Heart left ventricle (tissue), 16 donors: Measurements from ENCODE around the gene ERVW-1. TPM values are rescaled to one million over a fixed set of nuclear protein-coding genes. Genes with fewer than 3 reads are reported as not detected.
"Not testable (repeated sequence)": the region's sequence is repeated elsewhere in the genome, so short reads cannot be mapped to it uniquely, and the experiment has no call there.

ENCODE experiments used
- ATAC-seq, 4 donors: fragments of 200-7000 bp; cut with Tn5 transposase; one replicate each; pipeline ENCODE4 v1.9.1; 2020 to 2022; ENCODE audit warnings: moderate library complexity in 4 of 4, mild to moderate bottlenecking in 3 of 4, moderate number of reproducible peaks in 1 of 4
- DNase-seq, 5 donors: peaks; one replicate each; pipeline ENCODE4 v3.0.0-alpha.2; 2020
- H3K27ac ChIP-seq, 12 donors: fragments of 200-600 bp; sonication (generic) in 4 of 12; one replicate each; pipeline versions ENCODE4 v1.5.0 to v1.8.0; 2016 to 2022; ENCODE audit warnings: mild to moderate bottlenecking in 2 of 12
- H3K27me3 ChIP-seq, 9 donors: fragments of 200-600 bp; sonication (generic) in 2 of 9; one replicate each; pipeline versions ENCODE4 v1.5.1 to v1.8.0; 2016 to 2022; ENCODE audit warnings: mild to moderate bottlenecking in 3 of 9
- H3K36me3 ChIP-seq, 9 donors: fragments of 200-600 bp; sonication (generic) in 2 of 9; one replicate each; pipeline versions ENCODE4 v1.5.0 to v1.8.0; 2018 to 2022; ENCODE audit warnings: mild to moderate bottlenecking in 2 of 9
- H3K4me1 ChIP-seq, 12 donors: fragments of 200-600 bp; sonication (generic) in 4 of 12; one replicate each; pipeline versions ENCODE4 v1.5.0 to v1.8.0; 2016 to 2022; ENCODE audit warnings: mild to moderate bottlenecking in 3 of 12
- H3K4me3 ChIP-seq, 12 donors: fragments of 200-600 bp; sonication (generic) in 4 of 12; one replicate each; pipeline versions ENCODE4 v1.5.0 to v1.8.0; 2017 to 2022; ENCODE audit warnings: mild to moderate bottlenecking in 9 of 12, moderate library complexity in 4 of 12
- H3K9me3 ChIP-seq, 12 donors: fragments of 200-600 bp; sonication (generic) in 4 of 12; one replicate each; pipeline versions ENCODE4 v1.5.0 to v1.8.0; 2016 to 2022; ENCODE audit warnings: mild to moderate bottlenecking in 1 of 12
- CTCF ChIP-seq, 12 donors: fragments of 200-600 bp; sonication (generic) in 4 of 12; IDR thresholded peaks; one replicate each; pipeline versions ENCODE4 v1.5.0 to v1.8.0; 2018 to 2022; ENCODE audit warnings: antibody characterized with exemption in 12 of 12, mild to moderate bottlenecking in 5 of 12
- POLR2A ChIP-seq, 2 donors: fragments of 450-650 bp; IDR thresholded peaks; one replicate each; pipeline ENCODE4 v1.6.1; 2017; ENCODE audit warnings: antibody characterized with exemption in 2 of 2, mild to moderate bottlenecking in 2 of 2, moderate library complexity in 2 of 2
- WGBS, 4 donors: extraction: QIAGEN DNeasy Blood & Tissue Kit in 2 of 4; methylation state at CpG; one replicate each; pipeline versions ENCODE4 v1.1.5 to v1.1.7; 2013 to 2018; 5-methylcytosine and 5-hydroxymethylcytosine counted together
- intact Hi-C, 10 donors: fragments of 100-400 bp; cut with DNase I; formaldehyde crosslinking; loops; one replicate each; pipeline versions ENCODE4 v1.11.1 to v1.14.2; 2022
- polyA plus RNA-seq, 2 donors: library from polyadenylated mRNA; stranded (reverse); fragments of 200-250 nt; gene quantifications; one replicate each; pipeline ENCODE4 v1.2.3, GENCODE V29; 2013
- total RNA-seq, 9 donors: library from RNA; depleted of rRNA in 2 of 9; stranded (reverse); fragments of >200 nt in 2 of 9; fragmentation: NEBNext Ultra II Directional in 3 of 9; extraction: Animal tissue kit (Norgen Biotek cat#: 25700) in 3 of 9; gene quantifications; one replicate each; pipeline versions ENCODE4 v1.1.0 to v1.2.4, GENCODE V29; 2016 to 2023
- donor health status: ischemic (EF 13 %, LVEDD 7.1; RV severe dilation, severe dysfunction).
- donor health status: healthy with polysubstance abuse.
- donor health status: DM: no; HTN: yes; CAD: no.
- donor health status: DM: no; HTN: no; CAD: no.
- donor health status: ischemic (EF 25% LVEDD 6.9; RV normal size, moderate dysfunction).
- donor health status: ischemic (EF 25% LVEDD 5.7; RV mildly dilated, moderate dysfunction).
- donor health status: healthy.
- donor health status: DM: yes; HTN: yes; CAD: no.
- donor health status: ischemic (EF 35%, LVEDD 5.7; RV mildly dilated, moderate dysfunction).
- donor health status: nonischemic (EF 11% LVEDD 7.7; RV severe dilation, severe dysfunction).
- donor health status: DM: yes; HTN: yes; CAD: no.
- donor health status: PGD.
- donor health status: ischemic (EF 29% LVEDD 5.4; RV normal size, mild dysfunction).
- donor health status: nonischemic (EF 23%, LVEDD 6.1; RV moderate dilation, normal function).

The ERVW-1 gene
- total and polyA plus RNA-seq, 11 donors: 0.15 to 0.27 TPM; not detected in 9

- intact Hi-C loops: no loop called here
- no peaks in the 10 kb centered on the region for H3K9me3 ChIP-seq
- TF ChIP-seq CTCF (IDR thresholded peaks at IDR 0.05): no peak
- no peaks in the 10 kb centered on the region for H3K27me3 ChIP-seq
- DNase-seq (no peak), ATAC-seq (no peak)
- H3K36me3 ChIP-seq: peaks cover 2 to 84% (median 74%) of the 10 kb centered on the region in 9 donors
- H3K4me3 ChIP-seq: no peak overlapping the region
- H3K4me1 ChIP-seq: peaks cover 0 to 8% (median 0%) of the 10 kb centered on the region in 12 donors
- no peak overlapping the region for H3K27ac ChIP-seq
Observed at GRCh38 chr7:92487804-92488203, 10.1 kb upstream of the ERVW-1 start.

GRCh38 chr7:92485974-92486373 lies 8.2 kb upstream of the ERVW-1 start:
- Histone ChIP-seq H3K4me1 (peaks cover 0 to 8% (median 0%) of the 10 kb centered on the region in 12 donors), H3K27ac (peak overlapping the region in 2 of 12 donors; percentile 20 to 47), H3K27me3 (no peaks in the 10 kb centered on the region), H3K9me3 (no peaks in the 10 kb centered on the region), H3K36me3 (peaks cover 2 to 66% (median 55%) of the 10 kb centered on the region in 9 donors), H3K4me3 (no peak overlapping the region)
- TF ChIP-seq CTCF (IDR thresholded peaks at IDR 0.05): no peak
- TF ChIP-seq POLR2A (IDR thresholded peaks at IDR 0.05): no peak
- intact Hi-C loops: no loop called here
- DNase-seq (no peak), ATAC-seq (peak; percentile 11 to 59 (median 48))
- 53 to 63% (median 61%) methylated on average over 2 of the region's 2 CpGs for whole genome bisulfite sequencing, 4 donors

- 81 to 91% (median 88%) methylated on average over 2 of the region's 2 CpGs for WGBS, 4 donors
- H3K27me3 ChIP-seq: no peaks in the 10 kb centered on the region
- ATAC-seq (peak in 3 of 4 donors; percentile 36 to 59 (median 58)), DNase-seq (no peak)
- peaks cover 2 to 60% (median 49%) of the 10 kb centered on the region in 9 donors for H3K36me3 ChIP-seq
- no peak for TF ChIP-seq CTCF (IDR thresholded peaks at IDR 0.05)
- no peak for TF ChIP-seq POLR2A (IDR thresholded peaks at IDR 0.05)
- H3K4me1 ChIP-seq: peaks cover 0 to 8% (median 0%) of the 10 kb centered on the region in 12 donors
- H3K27ac ChIP-seq: peak overlapping the region in 3 of 12 donors; percentile 13 to 47 (median 20)
- intact Hi-C loops: no loop called here
- H3K4me3 ChIP-seq: no peak overlapping the region
- no peaks in the 10 kb centered on the region for H3K9me3 ChIP-seq
Observed at GRCh38 chr7:92485267-92485892, 7.6 kb upstream of the ERVW-1 start.

DNA sequence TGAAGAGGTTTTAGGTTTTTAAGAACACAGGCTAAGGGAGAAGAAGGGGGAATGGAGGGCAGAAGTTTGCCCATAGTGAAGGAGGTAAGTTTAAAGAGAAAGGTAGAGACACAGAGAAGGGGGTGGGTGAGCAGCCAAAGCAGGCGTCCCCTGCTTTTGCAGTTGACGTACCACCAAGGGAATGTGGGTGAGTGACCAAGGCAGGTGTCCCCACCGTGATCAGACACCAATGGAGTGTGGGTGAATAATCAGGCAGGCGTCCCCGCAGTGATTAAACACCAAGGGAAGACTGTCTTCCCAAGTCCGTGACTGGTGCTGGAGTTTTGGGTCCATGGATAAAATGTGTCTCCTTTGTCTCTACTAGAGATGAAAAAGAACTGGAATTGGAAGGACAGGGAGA lies 6.5 kb upstream of the ERVW-1 start:
- ATAC-seq, H3K4me1 ChIP-seq, DNase-seq, H3K27ac ChIP-seq, intact Hi-C loops, H3K4me3 ChIP-seq, H3K27me3 ChIP-seq, H3K9me3 ChIP-seq: not testable (repeated sequence)
- 94 to 96% (median 94%) methylated on average over 6 of the region's 6 CpGs for WGBS, 4 donors
- peaks cover 2 to 52% (median 39%) of the 10 kb centered on the region in 9 donors for H3K36me3 ChIP-seq

- H3K27ac ChIP-seq, H3K4me1 ChIP-seq, ATAC-seq, H3K27me3 ChIP-seq, H3K9me3 ChIP-seq, intact Hi-C loops, H3K4me3 ChIP-seq, DNase-seq: not testable (repeated sequence)
- WGBS, 4 donors: 69 to 70% (median 69%) methylated on average over 6 of the region's 6 CpGs
- H3K36me3 ChIP-seq: peaks cover 2 to 47% (median 33%) of the 10 kb centered on the region in 9 donors
Observed at GRCh38 chr7:92483624-92484023, 5.9 kb upstream of the ERVW-1 start.

DNA sequence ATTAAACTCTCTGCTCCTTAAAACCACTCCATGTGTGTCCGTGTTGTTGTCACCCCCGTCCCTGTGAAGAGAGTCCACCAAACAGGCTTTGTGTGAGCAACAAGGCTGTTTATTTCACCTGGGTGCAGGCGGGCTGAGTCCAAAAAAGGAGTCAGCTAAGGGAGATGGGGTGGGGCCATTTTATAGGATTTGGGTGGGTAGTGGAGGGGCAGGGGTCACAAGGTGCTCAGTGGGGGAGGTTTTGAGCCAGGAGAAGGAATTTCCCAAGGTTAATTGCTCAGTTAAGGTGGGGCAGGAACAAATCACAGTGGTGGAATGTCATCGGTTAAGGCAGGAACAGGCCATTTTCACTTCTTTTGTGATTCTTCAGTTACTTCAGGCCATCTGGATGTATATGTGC lies 1.4 kb upstream of the ERVW-1 start:
- WGBS, 4 donors: 92 to 95% (median 94%) methylated on average over 4 of the region's 4 CpGs
- intact Hi-C loops, H3K27me3 ChIP-seq, DNase-seq, H3K4me3 ChIP-seq, H3K27ac ChIP-seq, H3K4me1 ChIP-seq, ATAC-seq, H3K9me3 ChIP-seq: not testable (repeated sequence)
- peaks cover 0 to 27% (median 15%) of the 10 kb centered on the region in 9 donors for H3K36me3 ChIP-seq
